Frontal cortex (tissue), 4 donors: Measurements from ENCODE around the gene GSDMA. TPM values are rescaled to one million over a fixed set of nuclear protein-coding genes. Genes with fewer than 3 reads are reported as not detected.
A peak's percentile ranks its signal among the peaks of the same experiment; 100 is the strongest.

Experiments used
- DNase-seq, 2 donors: peaks; one replicate each; pipeline ENCODE4 v3.0.0; 2012; ENCODE audit warnings: low spot score in 2 of 2
- FAIRE-seq: peaks from 2 replicates; lab custom pipeline; 2012; peaks lifted over from hg19 to GRCh38; lab: Jason Lieb, UNC
- total RNA-seq: library from RNA; depleted of rRNA; stranded (reverse); fragments of >200 nt; gene quantifications from one replicate; pipeline ENCODE4 v1.2.3, GENCODE V29; 2014
- donor health status: control.
- donor health status: control.
- donor health status: control.

Gene GSDMA, protein sequence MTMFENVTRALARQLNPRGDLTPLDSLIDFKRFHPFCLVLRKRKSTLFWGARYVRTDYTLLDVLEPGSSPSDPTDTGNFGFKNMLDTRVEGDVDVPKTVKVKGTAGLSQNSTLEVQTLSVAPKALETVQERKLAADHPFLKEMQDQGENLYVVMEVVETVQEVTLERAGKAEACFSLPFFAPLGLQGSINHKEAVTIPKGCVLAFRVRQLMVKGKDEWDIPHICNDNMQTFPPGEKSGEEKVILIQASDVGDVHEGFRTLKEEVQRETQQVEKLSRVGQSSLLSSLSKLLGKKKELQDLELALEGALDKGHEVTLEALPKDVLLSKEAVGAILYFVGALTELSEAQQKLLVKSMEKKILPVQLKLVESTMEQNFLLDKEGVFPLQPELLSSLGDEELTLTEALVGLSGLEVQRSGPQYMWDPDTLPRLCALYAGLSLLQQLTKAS
- under 0.01 TPM for total RNA-seq

DNA sequence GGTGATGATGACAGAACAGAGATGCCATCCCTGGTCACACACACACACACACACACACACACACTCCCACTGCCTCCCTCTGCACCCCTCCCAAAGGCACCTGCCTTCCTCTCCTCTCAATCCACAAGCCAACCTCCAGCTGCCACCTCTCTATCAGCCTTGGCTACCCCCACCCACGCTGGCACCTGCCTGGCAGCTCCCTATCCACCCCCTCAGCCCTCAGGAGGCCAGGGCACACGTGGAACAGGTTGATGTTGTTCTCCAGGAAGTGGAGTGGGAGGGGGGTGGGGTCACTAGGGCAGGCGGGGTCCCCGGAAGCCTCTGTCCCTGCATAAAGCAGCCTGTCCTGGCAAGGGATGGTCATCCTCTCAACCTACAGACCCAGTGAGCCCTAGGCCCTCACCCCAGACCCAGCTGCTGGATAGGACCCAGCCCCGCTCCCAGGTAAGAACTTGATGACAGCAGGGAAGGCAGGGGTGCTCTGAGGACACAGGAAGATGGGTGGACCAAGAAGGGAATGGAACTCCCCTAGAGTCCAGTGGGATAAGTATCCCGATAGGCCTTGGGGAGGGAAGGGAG lies at the start of gene GSDMA:
Gene GSDMA (plus strand): TSS at position 363 of the 579 bp plus-strand sequence. CDS start 2,684 bp downstream, outside the sequence.
- DNase-seq (no peak), FAIRE-seq (no peak)

DNA sequence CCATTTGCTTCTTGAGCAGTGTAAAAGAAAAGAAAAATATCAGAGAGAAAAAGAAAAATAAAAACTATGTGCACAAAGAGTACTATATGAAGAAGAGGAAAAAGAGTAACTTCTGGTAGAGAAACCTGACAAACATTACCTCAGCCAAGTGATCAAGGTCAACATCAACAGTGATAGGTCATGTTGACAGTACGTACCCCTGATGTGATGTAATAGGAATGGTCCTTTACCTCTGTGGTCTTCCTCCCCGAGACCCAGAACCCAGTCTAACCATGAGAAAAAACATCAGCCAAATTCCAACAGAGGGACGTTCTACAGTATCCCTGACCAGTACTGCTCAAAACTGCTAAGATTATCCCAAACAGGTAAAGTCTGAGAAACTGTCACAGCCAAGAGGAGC lies 48.8 kb upstream of the GSDMA start:
- no peak for DNase-seq
- FAIRE-seq: no peak

DNA sequence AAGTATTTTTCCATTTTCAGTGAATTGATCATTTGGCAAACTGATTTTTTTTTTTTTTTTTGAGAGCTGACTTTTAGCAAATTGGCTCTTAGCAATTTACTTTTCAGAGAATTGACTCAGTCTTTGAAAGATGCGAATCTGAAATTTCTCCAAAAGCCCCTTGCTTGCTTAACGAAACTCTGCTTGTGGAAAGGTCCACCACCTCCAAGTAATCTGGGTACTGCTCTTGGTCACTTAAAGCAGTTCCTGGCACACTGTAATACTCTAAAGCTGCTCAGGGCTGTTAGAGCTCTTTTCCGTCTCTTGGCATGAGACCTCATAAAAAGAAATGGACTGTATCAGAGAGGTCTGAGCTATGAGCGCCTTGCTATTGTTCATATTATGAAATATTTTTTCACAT lies 47.2 kb upstream of the GSDMA start:
- FAIRE-seq: no peak
- DNase-seq: no peak

DNA sequence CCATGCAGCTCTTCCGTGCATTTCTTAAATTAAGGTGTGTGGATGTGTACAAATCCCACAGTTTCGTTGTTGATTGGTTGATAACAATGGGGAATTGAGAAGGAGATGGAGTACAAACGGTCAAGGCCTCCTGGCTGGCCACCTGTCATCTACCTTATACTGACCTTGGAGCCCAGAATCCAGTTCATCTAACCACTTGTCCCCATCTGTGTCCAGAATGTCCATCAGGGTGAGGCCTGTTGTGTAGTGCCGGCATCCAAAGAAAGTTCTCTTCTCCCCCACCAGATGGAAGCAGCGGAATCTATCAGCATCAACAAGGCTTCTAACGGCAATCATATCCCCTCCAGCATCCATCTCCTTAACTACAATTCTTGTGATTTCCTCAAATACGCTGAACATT lies 45.9 kb upstream of the GSDMA start:
- DNase-seq (no peak), FAIRE-seq (no peak)

DNA sequence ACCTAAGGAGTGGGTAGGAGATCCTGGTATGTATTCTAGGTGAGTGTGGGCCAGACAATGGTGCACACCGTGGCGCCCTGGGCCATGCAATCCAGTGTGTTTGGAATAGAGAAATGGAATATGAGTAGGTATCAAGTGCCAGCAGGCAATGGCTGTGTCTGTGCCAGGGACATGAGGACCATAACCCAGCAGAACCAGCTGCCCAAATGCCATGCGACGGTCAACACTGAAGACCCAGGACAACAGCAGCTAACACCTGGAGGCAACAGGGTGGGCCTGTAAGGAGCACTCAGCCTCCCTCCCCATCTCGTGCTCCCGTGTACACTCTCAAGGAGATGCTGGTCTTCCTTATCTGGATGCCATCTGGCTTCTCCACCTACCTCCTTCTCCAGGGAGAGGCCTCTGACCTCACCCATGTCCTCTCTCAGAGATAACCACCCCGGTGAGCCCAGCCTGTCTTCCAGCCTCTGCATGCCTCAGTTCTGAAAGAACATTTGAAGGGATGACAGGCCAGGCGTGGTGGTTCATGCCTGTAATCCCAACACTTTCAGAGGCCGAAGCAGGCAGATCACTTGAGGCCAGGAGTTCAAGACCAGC lies 43.6 kb upstream of the GSDMA start:
- FAIRE-seq (no peak), DNase-seq (no peak)

DNA sequence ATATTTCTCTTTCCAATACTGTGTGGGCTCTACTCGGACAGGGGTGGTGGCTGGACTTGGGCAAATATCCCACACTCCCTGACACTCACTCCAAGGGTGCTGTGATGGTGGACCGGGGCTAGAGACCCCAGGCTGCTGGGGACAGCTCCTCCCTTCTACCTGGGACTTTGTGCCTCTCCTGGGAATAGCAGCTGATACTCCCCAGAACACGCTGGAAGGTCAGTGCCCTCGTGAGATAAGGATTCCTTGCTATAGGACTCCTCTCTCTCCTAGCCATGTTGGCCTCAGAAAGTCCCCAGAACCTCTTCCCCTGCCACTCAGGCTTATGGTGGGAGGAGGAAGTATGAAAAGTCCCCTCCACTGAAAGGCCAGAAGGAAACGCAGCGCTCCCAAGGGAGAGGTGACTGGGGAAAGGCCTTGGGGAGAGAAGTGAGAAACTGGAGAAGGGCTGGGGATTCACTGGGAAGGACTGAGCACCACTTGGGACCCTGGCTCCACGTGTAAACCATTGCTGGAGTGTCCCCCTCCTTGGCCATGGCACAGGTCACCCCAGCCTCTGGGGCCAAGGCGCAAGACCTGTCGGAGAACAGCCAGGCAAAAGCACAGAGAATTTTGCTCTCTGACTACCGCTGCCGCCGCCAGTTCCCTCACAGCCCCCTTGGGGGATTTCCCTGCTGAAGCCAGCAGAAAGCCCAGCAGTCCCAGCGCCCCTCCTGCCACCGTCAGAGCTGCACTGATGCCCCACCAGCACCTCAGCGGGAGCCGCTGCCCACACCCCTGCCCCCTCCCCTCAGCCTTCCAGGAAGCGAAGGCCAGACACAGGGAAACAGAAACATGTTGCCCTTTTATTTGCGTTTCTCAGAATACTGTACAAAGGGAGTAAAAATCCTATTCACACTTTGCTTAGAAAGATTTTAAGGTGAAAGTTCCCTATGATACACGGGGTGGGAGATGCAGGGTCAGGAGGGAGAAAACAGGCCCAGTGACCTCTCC lies 42.3 kb upstream of the GSDMA start:
- no peak for DNase-seq
- FAIRE-seq: no peak

DNA sequence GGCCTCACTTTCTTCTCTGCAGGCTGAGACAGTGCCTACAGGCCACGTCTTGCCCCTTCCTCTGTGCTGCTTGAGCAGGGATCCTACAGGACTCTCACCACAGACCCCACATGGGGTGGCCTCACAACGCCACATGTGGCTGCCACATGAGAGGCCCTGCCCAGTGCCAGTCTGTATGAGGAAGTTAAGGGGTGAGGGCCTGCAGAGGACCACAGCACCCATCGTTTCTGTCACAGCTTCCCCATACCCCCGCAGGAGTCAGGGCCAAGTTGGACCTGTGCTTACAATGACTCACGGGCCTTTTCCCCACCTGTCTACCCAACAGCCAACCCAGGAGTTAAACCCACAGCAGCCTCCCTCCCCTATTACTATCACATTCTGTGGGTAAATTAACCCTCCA lies 41.5 kb upstream of the GSDMA start:
- FAIRE-seq: no peak
- no peak for DNase-seq

DNA sequence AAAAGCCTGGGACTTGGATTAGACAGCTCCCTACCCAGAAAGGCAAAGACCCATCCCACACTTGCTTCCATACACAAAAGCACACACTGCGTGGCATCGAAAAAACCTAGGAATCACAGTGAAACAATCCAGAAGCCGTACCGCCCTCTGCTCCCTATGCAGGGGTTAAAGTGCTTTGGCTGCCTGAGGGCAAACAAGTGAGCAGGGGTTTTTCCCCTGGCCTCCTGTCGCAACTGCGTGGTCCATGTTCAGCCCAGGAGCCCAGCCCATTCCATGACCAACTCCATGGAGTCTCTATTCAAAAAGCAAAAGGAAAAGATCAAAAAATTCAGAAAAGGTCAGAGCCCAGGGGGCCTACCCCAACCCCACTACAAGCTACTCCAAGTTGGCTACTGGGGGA lies 40.8 kb upstream of the GSDMA start:
- DNase-seq: no peak
- no peak for FAIRE-seq

DNA sequence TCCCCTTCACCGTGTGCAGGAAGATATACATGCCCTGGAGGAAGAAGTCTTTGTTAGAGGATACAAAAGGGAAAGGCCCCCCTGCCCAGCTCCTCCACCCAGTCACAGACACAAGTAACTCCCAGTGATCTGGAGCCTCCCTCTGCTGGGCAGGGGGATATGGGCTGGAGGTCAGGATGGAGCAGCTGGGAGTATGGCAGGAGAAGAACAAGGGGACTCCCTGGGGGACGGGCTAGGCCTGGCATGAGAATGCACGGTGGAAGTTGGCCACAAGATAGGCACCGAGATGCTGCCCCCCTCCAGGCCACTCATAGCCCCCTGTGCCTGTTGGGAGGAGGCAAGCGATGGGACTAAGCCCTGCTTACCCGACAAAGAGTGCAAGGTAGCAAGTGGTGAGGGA lies 39.6 kb upstream of the GSDMA start:
- no peak for DNase-seq
- FAIRE-seq: no peak

DNA sequence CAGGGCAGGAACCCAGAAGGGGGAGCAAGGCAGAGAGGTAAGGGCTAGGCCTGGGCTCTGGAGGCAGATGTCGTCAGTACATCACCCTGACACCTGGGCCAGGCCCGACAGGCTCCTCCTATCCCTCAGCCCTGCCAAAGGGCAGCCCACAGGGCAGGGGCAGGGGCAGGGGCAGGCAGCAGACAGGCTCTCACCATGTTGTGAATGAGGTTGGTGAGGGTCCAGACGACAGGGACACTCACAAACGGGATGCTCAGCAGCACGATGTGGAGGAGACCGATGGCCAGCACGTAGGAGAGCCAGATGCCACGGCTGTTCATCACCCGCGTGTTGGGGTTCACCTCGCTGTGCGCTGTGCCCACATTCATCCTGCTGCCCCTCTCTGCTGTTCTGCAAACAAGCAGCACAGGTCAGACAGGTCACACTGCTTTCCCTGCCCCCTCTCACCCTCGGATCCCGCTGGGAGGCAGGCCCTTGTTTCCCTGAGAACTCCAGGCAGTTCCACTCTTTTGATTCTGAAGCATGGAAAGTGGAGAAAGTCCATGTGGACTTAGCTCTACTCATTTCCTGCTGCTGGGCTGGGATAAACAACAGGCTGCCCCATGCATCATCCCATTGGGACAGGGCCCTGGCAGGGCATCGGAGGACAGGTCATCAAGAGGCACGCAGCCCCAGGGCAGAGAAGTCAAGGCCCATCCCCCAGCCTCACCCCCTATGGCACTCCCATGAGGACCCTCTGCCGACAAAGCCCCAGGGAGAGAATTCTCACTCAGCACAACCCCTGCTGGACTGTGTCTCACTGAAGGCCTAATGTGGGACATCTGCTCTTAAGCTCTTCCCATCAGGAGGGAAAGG lies 38.7 kb upstream of the GSDMA start:
- no peak for FAIRE-seq
- no peak for DNase-seq

DNA sequence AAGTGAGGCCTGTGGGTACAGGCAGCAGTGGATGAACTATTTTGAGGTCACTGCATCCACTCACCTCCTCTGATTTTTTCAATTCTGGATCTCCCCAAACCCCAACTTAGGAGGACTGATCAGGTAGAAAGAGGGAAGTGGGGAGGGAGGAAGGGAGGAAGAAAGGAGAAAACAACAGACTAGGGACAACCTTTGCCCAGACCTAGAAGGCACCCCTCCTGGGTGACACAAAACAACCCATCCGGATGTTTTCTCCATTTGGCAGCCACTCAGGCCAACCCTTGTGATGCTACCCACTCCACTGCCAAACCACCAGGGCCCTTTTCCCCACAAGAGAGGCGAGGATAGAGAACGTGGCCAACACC lies 38.1 kb upstream of the GSDMA start:
- FAIRE-seq (no peak), DNase-seq (no peak)

DNA sequence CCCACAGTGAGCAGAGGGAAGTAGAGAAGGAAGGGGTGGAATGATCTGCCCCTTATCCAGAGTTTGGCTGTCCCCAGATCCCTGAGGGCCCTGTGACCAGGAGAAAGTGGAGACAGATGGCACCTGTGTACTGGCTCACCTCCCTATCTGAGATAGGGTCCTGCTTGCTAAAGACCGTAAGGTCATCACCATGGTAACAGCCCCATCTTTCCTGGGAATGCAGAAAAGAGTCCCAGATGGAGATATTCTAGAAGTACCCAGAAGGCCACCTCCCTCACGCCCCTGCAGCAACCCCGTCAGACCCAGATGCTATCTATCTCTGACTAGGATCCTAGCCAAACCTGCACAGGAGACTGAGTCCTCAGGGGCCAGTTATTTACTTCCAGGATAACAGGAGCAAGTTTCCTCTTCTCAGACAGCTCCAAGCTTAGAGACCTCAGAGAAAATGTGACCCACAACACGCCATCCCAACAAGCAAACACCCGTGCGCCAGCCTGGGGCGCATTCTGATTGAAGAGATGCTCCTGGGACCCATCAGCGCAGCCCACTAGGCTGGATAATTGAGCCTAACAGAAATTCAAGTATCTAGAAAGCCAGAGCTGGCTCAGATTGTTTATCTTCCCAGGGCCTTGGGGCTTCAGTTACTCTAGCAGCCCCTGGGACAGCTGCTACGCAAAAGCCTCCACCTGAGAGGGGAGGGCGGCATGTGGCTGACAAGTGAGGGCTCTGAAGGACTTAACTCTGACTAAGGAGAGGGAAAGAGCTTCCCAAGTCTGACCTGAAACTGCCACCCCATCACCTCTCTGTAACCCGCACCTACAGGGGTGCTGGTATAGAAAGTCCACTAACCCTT lies 37.3 kb upstream of the GSDMA start:
- DNase-seq (no peak), FAIRE-seq (no peak)

DNA sequence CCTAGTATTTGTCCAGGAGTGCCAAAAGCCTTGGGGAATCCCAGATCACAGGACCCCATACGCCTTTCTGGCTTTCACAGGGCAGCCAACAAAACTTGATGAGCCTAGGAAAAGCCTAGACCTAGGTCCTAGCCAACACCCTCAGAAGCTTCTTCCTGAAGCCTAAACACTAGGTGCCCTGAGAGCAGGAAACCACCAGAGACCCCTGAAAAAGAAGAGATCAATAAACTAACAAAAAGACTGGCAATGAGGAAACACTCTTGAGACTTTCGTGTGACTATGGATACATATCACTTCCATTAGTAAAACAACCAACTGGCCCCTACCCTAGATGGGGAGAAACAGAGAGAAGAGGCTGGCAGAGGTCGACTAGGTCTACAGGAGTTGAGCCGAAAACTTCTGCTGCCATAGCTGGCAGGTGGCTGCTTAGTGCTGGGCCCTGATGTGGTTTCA lies 36.6 kb upstream of the GSDMA start:
- DNase-seq (no peak), FAIRE-seq (no peak)

DNA sequence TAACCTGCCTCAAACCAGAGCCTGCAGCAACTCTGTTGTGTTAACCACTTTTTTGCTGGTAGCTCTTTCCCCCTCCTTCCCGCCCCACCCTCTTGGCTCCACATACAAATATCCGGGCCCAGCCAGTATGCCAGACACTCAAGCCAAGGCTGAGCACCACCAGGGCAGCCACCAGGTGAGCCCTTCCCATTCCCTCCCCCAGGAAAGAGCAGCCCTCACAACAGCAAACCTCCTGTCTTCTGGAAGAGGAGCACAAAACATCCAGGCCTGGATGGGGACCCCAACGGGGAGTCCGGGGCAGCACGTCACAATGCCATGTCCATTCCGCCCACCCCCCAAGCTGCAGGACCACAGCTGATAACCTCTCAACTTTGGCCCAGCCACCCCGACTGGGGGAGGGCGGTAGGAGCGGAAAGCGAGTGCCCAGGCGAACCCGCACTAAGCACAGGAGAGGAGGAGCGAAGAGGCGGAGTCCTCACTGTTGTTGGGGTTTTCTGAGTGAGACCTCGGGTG lies 36.2 kb upstream of the GSDMA start:
- FAIRE-seq: no peak
- peak in 1 of 2 donors; percentile 43 for DNase-seq

DNA sequence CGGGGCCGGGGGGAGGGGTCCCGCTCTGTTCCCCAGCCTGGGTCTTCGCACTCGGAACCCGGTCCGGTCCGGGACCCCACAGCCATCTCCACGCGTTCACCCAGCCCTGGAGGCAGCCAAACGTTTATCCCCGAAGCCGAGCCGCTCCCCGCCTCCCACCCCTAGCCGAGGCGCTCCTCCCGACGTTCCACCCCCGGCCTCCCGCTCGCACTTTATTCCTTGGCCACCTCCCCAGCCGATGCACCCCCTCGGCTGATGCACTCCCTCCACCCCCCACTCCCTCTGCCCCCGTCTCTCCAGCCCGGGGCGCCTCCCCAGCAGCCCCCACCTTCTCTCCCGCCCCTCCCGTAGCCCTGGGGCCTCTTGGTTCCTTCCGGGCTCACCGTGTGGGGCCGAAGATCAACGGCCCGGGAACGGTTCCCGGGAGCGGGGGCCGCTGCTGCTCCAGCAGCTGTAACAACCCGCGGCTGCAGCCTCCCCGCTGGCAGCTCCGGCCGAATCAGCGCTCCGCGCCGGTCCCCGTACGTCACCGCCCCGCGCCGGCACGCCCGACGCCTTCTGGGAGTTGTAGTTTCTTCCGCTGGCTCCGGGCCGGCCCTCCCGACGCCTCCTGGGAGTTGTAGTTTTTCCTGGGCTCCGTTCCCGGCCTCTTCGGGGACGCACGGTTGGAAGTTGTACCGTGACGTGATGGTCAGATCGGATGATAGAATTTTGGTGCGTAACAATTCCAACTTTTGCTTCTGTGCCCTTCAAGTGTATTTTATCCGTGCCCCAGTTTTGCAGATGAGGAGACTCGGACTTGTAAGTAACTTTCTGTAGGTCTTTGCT lies 35.5 kb upstream of the GSDMA start, which contains the start of the genes LRRC3C and ORMDL3:
Gene LRRC3C (plus strand): TSS at position 632 of the 828 bp plus-strand sequence. CDS start 13,792 bp downstream, outside the sequence.
Gene ORMDL3 (minus strand): TSS at position 501 of the 828 bp plus-strand sequence. CDS start 3,398 bp downstream, outside the sequence.
- DNase-seq (peak; percentile 92 to 96), FAIRE-seq (no peak)

DNA sequence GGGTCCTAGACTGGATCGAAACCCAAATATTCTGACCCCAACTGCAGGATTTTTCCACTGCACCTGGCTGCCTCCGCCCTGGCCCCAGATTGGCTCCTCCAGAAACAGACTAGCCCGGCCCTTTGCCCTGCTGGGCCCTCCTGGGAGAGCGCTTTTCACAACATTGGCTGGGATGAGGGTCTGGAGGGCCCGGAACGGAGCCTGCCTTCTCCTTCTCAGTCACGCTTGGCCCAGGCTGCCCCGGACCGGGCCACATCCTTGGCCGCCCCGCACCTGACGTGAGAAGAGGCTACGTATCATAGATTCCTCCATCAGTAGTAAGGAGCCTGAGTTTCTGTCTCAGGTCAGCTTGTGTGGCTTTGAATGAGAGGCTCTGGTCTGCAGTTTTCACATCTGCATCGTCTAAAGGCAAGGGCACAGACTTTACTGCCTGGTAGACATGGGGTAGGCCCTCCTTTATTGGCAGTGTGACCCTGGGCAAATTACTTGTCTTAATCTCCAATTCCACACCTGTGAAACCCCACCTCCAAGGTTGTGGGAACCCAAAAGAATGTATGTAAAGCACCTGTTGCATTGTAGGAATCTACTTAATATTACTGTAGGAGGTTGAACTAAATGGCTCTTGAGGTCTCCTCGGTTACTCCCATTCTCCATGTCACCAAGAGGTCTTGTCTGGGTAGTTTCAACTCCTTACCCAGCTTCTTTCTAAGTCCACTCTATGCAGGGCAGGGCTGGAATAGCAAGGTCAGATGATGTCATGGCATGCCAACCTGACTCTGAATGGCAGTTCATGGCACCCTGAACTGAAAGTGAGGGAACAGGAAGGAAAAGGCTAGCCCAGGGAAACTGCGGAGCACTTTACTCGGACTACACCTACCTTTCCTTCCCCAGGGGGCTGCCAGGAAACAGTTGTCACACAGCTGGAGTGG lies 34.6 kb upstream of the GSDMA start:
- FAIRE-seq: no peak

More for the DNA sequence above, 34.6 kb upstream of the GSDMA start:
- DNase-seq: no peak
